ENCODE measurements around the gene BACE2. TPM values are rescaled to one million over a fixed set of nuclear protein-coding genes. Genes with fewer than 3 reads are reported as not detected.

The BACE2 gene
- total RNA-seq, 6 experiments from 2014 or later: 4.3 to 7.9 (median 5.4) TPM

DNA sequence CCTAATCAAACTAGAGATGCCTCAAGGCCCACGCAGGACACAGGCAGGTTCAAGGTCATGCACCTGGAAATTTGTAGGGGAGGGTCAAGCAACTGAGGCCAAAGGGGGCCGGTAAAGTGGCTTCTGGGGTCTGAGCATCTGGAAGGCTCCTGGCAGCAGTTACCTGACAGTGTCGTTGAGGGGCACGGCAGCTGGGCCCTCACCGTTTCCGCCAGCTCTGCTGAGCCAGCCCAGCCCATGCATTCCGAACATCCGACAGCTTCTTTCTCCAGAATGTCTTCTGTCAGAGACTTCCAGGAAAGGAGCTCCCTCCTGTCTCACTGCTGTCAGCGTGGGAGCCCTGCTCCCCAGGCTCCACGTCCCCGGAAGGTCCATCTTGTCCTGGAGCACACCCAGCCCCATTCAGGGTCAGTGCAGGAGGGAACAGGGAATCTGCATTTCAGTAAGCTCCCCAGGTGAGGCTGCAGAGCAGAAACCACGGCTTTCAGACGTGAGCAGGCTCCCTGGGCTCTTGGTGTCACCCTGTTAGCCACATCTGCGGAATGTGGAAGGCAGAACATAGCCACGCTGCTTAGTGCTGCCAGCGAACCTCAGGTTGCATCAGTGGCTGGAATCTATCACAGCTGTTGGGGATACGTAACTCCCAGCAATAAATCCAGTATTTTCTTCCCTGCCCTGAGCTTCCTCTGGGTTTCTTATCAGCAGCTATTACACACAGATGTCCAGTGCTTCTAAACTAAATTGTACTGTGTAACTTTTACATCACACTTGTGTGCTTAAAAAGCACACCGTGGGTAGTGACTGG, 112.4 kb downstream of the BACE2 start:
- Histone ChIP-seq H3K27ac (no peak overlapping the region), H3K36me3 (no peaks in the 10 kb centered on the region), H3K27me3 (no peaks in the 10 kb centered on the region), H3K4me3 (no peak overlapping the region), H3K4me1 (no peaks in the 10 kb centered on the region), H3K9me3 (no peaks in the 10 kb centered on the region)
- 23% methylated on average over 3 of the region's 18 CpGs for WGBS (ENCODE audit: insufficient coverage, low coverage, low lambda C conversion rate, missing lambda C conversion rate)
- TF ChIP-seq, protein P1, sequence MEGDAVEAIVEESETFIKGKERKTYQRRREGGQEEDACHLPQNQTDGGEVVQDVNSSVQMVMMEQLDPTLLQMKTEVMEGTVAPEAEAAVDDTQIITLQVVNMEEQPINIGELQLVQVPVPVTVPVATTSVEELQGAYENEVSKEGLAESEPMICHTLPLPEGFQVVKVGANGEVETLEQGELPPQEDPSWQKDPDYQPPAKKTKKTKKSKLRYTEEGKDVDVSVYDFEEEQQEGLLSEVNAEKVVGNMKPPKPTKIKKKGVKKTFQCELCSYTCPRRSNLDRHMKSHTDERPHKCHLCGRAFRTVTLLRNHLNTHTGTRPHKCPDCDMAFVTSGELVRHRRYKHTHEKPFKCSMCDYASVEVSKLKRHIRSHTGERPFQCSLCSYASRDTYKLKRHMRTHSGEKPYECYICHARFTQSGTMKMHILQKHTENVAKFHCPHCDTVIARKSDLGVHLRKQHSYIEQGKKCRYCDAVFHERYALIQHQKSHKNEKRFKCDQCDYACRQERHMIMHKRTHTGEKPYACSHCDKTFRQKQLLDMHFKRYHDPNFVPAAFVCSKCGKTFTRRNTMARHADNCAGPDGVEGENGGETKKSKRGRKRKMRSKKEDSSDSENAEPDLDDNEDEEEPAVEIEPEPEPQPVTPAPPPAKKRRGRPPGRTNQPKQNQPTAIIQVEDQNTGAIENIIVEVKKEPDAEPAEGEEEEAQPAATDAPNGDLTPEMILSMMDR (IDR thresholded peaks at IDR 0.05): no peak
- TF ChIP-seq POLR2A (IDR thresholded peaks at IDR 0.05): no peak
- intact Hi-C loops (cut with DNase I): loop anchor here in 1 of 2 donors (10.0 kb wide), 1 partner anchor 174 kb away; no protein-coding TSS in a partner anchor
- ATAC-seq (no peak), DNase-seq (no peak)

DNA sequence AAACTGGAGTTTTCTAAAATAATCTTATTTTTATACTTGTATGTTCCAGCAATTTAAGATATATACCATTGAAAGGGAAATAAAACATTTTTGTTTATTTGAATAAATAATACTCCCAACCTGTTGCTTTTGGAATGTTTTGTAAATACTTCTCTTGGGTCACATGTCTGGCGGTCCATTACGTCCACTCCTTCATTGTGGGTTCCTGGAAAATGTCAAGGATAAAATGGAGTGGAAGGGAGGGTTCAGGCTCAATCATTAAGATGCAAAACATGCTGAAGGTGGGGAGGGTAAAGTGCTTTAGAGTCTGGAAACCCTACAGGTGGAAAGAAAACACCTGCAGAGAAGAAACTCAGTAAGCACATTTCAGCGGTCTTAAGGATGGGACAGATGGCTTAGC, 114.5 kb downstream of the BACE2 start:
- DNase-seq (no peak), ATAC-seq (no peak)
- no peak overlapping the region for H3K27ac ChIP-seq
- no peaks in the 10 kb centered on the region for H3K27me3 ChIP-seq
- no peak overlapping the region for H3K4me3 ChIP-seq
- no peaks in the 10 kb centered on the region for H3K36me3 ChIP-seq
- intact Hi-C loops (cut with DNase I): loop anchor here in 1 of 2 donors (10.0 kb wide), 1 partner anchor 172 kb away; no protein-coding TSS in a partner anchor
- H3K9me3 ChIP-seq: no peaks in the 10 kb centered on the region
- TF ChIP-seq, protein P1 (IDR thresholded peaks at IDR 0.05): no peak
- TF ChIP-seq POLR2A (IDR thresholded peaks at IDR 0.05): no peak
- WGBS (ENCODE audit: insufficient coverage, low coverage, low lambda C conversion rate, missing lambda C conversion rate): 32% methylated on average over 3 of the region's 3 CpGs
- H3K4me1 ChIP-seq: no peaks in the 10 kb centered on the region

DNA sequence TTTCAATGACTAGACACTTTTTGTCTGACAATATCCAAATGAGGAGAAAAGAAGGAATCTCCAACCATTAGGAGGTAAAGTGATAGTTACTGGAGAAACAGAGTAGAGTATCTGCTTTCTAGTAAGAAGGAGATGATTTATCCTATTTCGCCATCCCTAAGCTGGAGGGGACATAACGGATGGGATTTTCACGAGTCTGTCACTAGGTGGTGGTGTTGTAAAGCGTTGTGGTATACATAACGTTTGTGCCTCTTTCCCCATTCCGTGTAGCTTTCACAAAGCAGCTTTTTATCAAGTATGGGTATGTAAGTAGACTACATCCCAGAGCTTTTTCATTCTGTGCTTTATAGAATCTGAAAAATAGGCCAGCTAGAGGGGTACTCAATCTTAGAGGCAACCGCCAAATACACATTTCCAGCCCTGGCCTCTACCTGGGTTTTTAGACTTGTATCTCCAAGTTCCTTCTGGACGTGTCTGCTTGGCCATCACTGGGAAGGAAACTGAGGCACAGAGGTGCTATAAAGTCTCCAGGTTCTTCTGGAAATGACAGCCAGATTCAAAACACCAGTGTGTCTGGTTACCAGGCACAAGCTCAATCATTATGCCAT, 115.4 kb downstream of the BACE2 start:
- intact Hi-C loops (cut with DNase I): loop anchor here in 1 of 2 donors (10.0 kb wide), 1 partner anchor 171 kb away; no protein-coding TSS in a partner anchor
- no peaks in the 10 kb centered on the region for H3K9me3 ChIP-seq
- no peaks in the 10 kb centered on the region for H3K36me3 ChIP-seq
- no peaks in the 10 kb centered on the region for H3K27me3 ChIP-seq
- H3K27ac ChIP-seq: no peak overlapping the region
- peak in 1 of 3 donors; percentile 64 for DNase-seq
- no peak overlapping the region for H3K4me3 ChIP-seq
- H3K4me1 ChIP-seq: no peaks in the 10 kb centered on the region
- TF ChIP-seq POLR2A (IDR thresholded peaks at IDR 0.05): no peak
- TF ChIP-seq, protein P1 (IDR thresholded peaks at IDR 0.05): peak; percentile 78 to 88 (median 80)
- peak; percentile 97 to 100 (median 99) for ATAC-seq
- 11% methylated on average over 8 of the region's 8 CpGs for WGBS (ENCODE audit: insufficient coverage, low coverage, low lambda C conversion rate, missing lambda C conversion rate)

DNA sequence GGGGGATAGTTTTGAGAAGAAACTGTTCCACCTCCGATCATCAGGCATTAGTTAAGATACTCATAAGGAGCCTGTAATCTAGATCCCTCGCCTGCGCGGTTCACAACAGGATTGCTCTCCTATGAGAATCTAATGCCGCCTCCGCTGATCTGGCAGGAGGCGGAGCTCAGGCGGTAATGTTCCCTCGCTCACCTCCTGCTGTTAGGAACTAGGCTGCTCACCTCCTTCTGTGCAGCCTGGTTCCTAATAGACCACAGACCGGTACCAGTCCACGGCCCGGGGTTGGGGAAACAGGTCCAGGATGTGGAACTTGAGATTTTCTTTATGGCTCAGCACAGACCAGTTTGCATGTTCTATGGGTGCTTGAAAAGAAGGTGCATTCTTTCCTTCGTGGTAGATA, 121.5 kb downstream of the BACE2 start:
- intact Hi-C loops (cut with DNase I): loop anchor here in 1 of 2 donors (10.0 kb wide), 1 partner anchor 165 kb away; no protein-coding TSS in a partner anchor
- ATAC-seq (no peak), DNase-seq (no peak)
- Histone ChIP-seq H3K27me3 (peaks cover 0 to 9% of the 10 kb centered on the region in 2 donors), H3K4me3 (no peak overlapping the region), H3K4me1 (no peaks in the 10 kb centered on the region), H3K9me3 (no peaks in the 10 kb centered on the region), H3K36me3 (no peaks in the 10 kb centered on the region), H3K27ac (no peak overlapping the region)
- TF ChIP-seq, protein P1 (IDR thresholded peaks at IDR 0.05): no peak
- no peak for TF ChIP-seq POLR2A (IDR thresholded peaks at IDR 0.05)
- WGBS (ENCODE audit: insufficient coverage, low coverage, low lambda C conversion rate, missing lambda C conversion rate): 75% methylated on average over 7 of the region's 13 CpGs

Measured in right lobe of liver (tissue), 6 donors.